GM13977 (cell line): ENCODE data around the gene TMC7.

Source experiments
- DNase-seq: peaks from one replicate; pipeline ENCODE4 v3.0.0; 2012; ENCODE audit warnings: low spot score
- in situ Hi-C: fragments of 300-500 bp; cut with MboI; formaldehyde crosslinking; loops from one replicate; pipeline ENCODE4 v1.12.0; 2022; ENCODE audit warnings: low sequenced_read_pairs, low pct_unique_long_range_greater_than_20kb, mixed read lengths, inconsistent platforms; ENCODE audit not compliant: unreplicated experiment
- TF ChIP-seq, protein P1 (sequence below): IDR thresholded peaks from 2 replicates; pipeline ENCODE4 v1.5.1; 2012; ENCODE audit warnings: mild to moderate bottlenecking, control low read depth; ENCODE audit not compliant: insufficient read depth; ENCODE audit errors: extremely low read depth, missing control alignments

TMC7 gene

DNA sequence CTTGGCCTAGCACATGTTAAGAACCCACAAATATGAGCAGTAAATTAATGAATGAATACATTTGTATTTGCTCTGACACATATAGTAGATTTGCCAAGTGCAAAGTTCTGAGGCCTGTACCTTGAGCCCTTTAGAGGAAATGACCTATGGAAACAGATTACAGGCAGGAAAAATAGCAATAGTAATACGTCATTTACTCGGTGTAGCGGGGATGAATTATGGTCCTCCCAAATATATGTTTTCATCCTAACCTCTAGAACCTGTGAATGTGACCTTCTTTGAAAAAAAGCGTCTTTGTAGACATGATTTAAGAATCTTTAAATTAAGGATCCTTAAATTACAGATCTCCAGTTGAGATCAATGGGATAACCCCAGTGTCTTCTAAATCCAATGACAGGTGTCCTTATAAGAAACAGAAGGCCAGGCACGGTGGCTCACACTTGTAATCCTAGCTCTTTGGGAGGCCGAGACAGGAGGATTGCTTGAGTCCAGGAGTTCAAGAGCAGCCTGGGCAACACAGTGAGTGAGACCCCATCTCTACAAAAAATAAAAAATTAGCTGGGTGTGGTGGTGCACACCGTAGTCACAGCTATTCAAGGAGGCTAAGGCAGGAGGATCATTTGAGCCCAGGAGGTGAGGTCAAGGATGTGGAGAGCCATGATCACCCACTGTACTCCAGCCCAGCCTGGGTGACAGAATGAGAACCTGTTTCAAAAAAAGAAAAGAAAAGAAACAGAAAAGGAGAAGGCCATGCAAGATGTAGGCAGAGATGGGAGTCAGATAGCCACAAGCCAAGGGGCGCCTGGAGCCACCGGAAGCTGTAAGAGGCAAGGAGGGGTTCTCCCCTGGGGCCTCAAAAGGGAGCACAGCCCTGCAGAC lies 124.9 kb downstream of the TMC7 start:
- TF ChIP-seq, protein P1, sequence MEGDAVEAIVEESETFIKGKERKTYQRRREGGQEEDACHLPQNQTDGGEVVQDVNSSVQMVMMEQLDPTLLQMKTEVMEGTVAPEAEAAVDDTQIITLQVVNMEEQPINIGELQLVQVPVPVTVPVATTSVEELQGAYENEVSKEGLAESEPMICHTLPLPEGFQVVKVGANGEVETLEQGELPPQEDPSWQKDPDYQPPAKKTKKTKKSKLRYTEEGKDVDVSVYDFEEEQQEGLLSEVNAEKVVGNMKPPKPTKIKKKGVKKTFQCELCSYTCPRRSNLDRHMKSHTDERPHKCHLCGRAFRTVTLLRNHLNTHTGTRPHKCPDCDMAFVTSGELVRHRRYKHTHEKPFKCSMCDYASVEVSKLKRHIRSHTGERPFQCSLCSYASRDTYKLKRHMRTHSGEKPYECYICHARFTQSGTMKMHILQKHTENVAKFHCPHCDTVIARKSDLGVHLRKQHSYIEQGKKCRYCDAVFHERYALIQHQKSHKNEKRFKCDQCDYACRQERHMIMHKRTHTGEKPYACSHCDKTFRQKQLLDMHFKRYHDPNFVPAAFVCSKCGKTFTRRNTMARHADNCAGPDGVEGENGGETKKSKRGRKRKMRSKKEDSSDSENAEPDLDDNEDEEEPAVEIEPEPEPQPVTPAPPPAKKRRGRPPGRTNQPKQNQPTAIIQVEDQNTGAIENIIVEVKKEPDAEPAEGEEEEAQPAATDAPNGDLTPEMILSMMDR, result no peak
- DNase-seq, result peak; percentile 45
- in situ Hi-C loops, result no loop called here

DNA sequence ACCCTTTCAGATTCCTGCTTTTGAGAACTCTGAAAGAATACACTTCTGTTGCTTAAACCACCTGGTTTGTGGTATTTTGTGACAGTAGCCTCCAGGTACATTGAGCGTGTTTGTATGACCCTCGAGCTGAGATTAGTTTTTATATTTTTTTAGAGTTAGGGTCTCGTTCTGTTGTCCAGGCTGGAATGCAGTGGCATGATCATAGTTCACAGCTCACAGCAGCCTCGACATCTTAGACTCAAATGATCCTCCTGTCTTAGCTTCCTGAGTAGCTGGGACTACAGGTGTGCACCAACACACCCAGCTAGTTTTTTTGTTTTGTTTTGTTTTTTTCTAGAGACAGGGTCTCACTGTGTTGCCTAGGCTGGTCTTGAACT lies 125.5 kb downstream of the TMC7 start:
- DNase-seq, result no peak
- TF ChIP-seq, protein P1, result no peak
- in situ Hi-C loops, result no loop called here

DNA sequence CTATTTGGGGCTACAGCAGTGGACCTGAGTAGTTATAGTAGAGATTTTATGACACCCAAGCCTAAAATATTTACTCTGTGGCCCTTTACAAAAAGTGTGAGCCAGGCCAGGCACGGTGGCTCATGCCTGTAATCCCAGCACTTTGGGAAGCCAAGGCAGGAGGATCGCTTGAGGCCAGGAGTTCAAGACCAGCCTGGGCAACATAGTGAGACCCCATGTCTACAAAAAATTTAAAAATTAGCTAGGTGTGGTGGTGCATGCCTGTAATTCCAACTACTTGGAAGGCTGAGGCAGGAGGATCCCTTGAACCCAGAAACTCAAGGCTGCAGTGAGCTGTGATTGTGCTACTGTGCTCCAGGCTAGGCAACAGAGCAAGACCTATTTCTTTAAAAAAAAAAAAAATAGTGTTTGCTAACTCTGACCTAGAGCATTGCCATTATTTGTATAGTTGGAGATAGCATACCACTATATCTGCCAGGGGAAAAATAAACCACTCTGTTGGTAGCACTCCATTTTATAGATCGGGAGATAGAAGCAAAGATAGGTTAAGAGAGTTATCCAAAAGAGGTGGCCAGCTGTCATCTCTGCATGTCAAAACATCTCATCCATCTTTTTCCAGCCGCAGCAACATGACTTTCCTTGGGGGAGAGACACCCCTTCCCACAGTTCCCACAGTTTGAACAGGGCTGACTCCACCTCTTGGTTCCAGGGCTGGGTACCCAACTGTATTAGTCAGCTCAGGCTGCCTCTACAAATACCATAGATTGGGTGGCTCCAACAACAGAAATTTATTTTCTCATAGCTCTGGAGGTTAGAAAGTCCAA lies 127.0 kb downstream of the TMC7 start:
- no peak for DNase-seq
- TF ChIP-seq, protein P1, result no peak
- in situ Hi-C loops, result no loop called here

DNA sequence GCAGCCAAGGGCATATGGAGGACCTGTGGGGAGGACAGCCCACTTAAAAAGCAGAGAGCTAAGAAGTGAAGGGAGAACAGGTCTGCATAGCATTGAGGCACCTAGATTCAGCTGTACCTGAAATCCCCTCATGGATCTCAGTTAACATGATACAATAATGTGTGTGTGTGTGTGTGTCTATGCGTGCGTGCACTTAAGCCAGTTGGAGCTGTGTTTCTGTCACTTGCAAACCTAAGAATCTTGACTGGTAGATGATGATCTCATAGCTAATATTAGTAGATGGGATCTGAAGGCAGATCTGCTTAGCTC lies 128.3 kb downstream of the TMC7 start:
- no peak for DNase-seq
- in situ Hi-C loops, result no loop called here
- TF ChIP-seq, protein P1, result no peak
